NCI-H187 (cell line): ENCODE measurements around the gene BAZ2B.

ENCODE experiments used
- DNase-seq, 2 experiments: peaks; one replicate each; lab custom pipeline; 2025; lab: John Stamatoyannopoulos, UW

The BAZ2B gene

GRCh38 chr2:159461076-159461475 is 155.3 kb downstream of the BAZ2B start:
- DNase-seq = no peak

- DNase-seq = no peak
Observed at GRCh38 chr2:159460227-159460626, 156.1 kb downstream of the BAZ2B start.

GRCh38 chr2:159459279-159459678 is 157.1 kb downstream of the BAZ2B start:
- DNase-seq = no peak

- no peak for DNase-seq
Observed at GRCh38 chr2:159457589-159457988, 158.8 kb downstream of the BAZ2B start.

- DNase-seq = no peak
Observed at GRCh38 chr2:159456500-159457426, 159.6 kb downstream of the BAZ2B start.

GRCh38 chr2:159455330-159455918 is 160.9 kb downstream of the BAZ2B start:
- DNase-seq = no peak

GRCh38 chr2:159454185-159454584 is 162.2 kb downstream of the BAZ2B start:
- DNase-seq = no peak

- DNase-seq = no peak
Observed at GRCh38 chr2:159450180-159450579, 166.2 kb downstream of the BAZ2B start.

- no peak for DNase-seq
Observed at GRCh38 chr2:159449504-159450124, 166.7 kb downstream of the BAZ2B start.

GRCh38 chr2:159446817-159447216 is 169.5 kb downstream of the BAZ2B start:
- DNase-seq = no peak

- DNase-seq = no peak
Observed at GRCh38 chr2:159446201-159446600, 170.1 kb downstream of the BAZ2B start.

- no peak for DNase-seq
Observed at GRCh38 chr2:159445307-159445706, 171.0 kb downstream of the BAZ2B start.

- no peak for DNase-seq
Observed at GRCh38 chr2:159444754-159445153, 171.6 kb downstream of the BAZ2B start.

GRCh38 chr2:159442159-159442852 is 174.0 kb downstream of the BAZ2B start:
- DNase-seq = no peak

- no peak for DNase-seq
Observed at GRCh38 chr2:159441182-159441581, 175.2 kb downstream of the BAZ2B start.

- DNase-seq = no peak
Observed at GRCh38 chr2:159439421-159439820, 176.9 kb downstream of the BAZ2B start.

- DNase-seq = no peak
Observed at GRCh38 chr2:159438720-159439353, 177.5 kb downstream of the BAZ2B start.

- no peak for DNase-seq
Observed at GRCh38 chr2:159438284-159438683, 178.1 kb downstream of the BAZ2B start.

- DNase-seq = no peak
Observed at GRCh38 chr2:159432610-159433009, 183.7 kb downstream of the BAZ2B start.

GRCh38 chr2:159427048-159427447 is 189.3 kb downstream of the BAZ2B start:
- no peak for DNase-seq

- DNase-seq = no peak
Observed at GRCh38 chr2:159419403-159419802, 196.9 kb downstream of the BAZ2B start.

- DNase-seq = no peak
Observed at GRCh38 chr2:159411460-159411859, 204.9 kb downstream of the BAZ2B start.
